K562 (cell line): ENCODE results near the gene EXOC3L1.
A peak's percentile ranks its signal among the peaks of the same experiment; 100 is the strongest.

ENCODE experiments used
- EGR1 ChIP-seq: fragments of 450-650 bp; conservative IDR thresholded peaks from 2 replicates; pipeline ENCODE4 v1.6.1; 2017; ENCODE audit warnings: mild to moderate bottlenecking
- NFRKB ChIP-seq: fragments of 450-650 bp; IDR thresholded peaks from 2 replicates; pipeline ENCODE4 v1.6.1; 2016; ENCODE audit warnings: low read depth
- POLR2A ChIP-seq: fragments of 450-650 bp; conservative IDR thresholded peaks from 2 replicates; pipeline ENCODE4 v1.6.1; 2016
- SP1 ChIP-seq: sonication (generic); formaldehyde crosslinking; IDR thresholded peaks from 2 replicates; pipeline ENCODE4 v1.8.1; 2022; ENCODE audit warnings: mild to moderate bottlenecking, missing genetic modification reagents
- TAF1 ChIP-seq: IDR thresholded peaks from 2 replicates; pipeline ENCODE4 v1.6.1; 2011; ENCODE audit warnings: mild to moderate bottlenecking, low read length, moderate library complexity; ENCODE audit not compliant: insufficient read depth, control insufficient read depth, severe bottlenecking; ENCODE audit errors: extremely low read depth
- TF ChIP-seq, protein P1 (sequence below), 3 experiments: IDR thresholded peaks in 2 of 3; conservative IDR thresholded peaks in 1 of 3; 2 replicates each; pipeline ENCODE4 v1.5.1; 2011 to 2012; ENCODE audit warnings: low read length in 3 of 3, mild to moderate bottlenecking in 3 of 3, control low read depth in 2 of 3, improper control_type of control experiment in 1 of 3, inconsistent platforms in 1 of 3, low read depth in 1 of 3, mixed read lengths in 1 of 3, moderate library complexity in 1 of 3; ENCODE audit not compliant: insufficient read depth in 2 of 3

DNA sequence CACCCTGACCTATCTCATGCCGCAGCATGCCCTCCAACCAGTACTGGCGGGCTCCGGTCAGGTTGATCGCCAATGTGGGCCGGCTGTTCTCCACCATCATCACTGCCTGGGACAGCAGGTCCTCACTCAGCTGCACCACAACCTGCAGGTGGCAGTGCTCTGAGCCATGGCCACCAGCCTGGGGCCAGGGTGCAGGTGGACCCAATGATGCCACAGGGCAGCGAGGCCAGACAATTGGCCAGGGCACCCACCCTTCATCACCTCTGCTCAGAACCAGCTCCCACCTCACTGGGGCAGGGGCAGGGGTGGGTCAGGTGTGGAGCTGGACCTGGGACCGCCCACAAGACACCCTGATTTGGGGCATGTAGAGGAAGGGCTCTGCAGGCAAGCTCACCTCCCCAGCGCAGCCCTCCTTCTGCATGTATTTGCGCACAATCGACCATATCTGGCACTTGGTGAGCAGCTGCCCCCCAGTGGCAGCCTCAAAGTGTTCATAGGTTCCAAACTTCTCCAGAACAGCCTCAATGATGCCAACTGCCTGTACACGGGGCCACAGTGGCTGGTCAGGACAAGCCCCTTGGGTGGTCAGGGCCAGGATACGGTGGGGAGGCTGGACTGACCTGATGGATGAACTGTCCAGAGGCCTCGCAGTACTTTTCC, 10.4 kb downstream of the EXOC3L1 start:
- TF ChIP-seq POLR2A (no peak), TAF1 (no peak), SP1 (CRISPR knock-in tag) (no peak), EGR1 (no peak), NFRKB (no peak)
- TF ChIP-seq, protein P1, sequence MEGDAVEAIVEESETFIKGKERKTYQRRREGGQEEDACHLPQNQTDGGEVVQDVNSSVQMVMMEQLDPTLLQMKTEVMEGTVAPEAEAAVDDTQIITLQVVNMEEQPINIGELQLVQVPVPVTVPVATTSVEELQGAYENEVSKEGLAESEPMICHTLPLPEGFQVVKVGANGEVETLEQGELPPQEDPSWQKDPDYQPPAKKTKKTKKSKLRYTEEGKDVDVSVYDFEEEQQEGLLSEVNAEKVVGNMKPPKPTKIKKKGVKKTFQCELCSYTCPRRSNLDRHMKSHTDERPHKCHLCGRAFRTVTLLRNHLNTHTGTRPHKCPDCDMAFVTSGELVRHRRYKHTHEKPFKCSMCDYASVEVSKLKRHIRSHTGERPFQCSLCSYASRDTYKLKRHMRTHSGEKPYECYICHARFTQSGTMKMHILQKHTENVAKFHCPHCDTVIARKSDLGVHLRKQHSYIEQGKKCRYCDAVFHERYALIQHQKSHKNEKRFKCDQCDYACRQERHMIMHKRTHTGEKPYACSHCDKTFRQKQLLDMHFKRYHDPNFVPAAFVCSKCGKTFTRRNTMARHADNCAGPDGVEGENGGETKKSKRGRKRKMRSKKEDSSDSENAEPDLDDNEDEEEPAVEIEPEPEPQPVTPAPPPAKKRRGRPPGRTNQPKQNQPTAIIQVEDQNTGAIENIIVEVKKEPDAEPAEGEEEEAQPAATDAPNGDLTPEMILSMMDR (IDR thresholded peaks at IDR 0.05 in 2 of 3, conservative IDR thresholded peaks at IDR 0.05 in 1 of 3; ENCODE audit: insufficient read depth in 2 of 3, low read depth in 1 of 3, low read length in 3 of 3), result peak in 2 of 3 experiments; percentile 47 to 52; a peak in 3 of 6 replicates
